NCI-H2081 treated with DMSO at 0.1 percent for 48 hours (cell line): ENCODE results near the gene CHM.
"Not testable (repeated sequence)": the region's sequence is repeated elsewhere in the genome, so short reads cannot be mapped to it uniquely, and the experiment has no call there.

Experiments
- DNase-seq: peaks from one replicate; lab custom pipeline; 2025; lab: John Stamatoyannopoulos, UW

CHM gene

GRCh38 chrX:86047174-86047935 lies at the start of gene CHM:
Gene CHM (minus strand): TSS chrX:86047558. CDS start chrX:86047532, 26 bp downstream.
- DNase-seq = no peak

DNA sequence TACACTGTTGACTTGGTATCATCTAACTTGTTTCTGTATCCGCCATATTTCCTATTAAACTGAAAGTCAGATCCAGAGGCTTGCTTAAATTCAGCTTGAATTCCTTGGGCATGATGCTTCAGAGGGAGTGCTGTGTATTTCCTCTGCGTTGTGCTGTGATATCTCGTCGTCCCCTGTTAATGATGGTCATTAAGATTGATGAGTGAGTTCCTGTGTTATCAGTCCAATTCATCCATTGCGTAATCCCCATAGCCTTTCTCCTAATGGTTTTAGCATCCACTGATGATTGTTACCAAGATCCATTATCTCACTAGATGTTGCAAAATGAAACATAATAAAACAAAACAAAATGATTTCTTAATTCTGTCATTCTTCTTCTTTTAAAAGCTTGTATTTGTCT lies 31.3 kb upstream of the CHM start:
- no peak for DNase-seq

- DNase-seq = no peak
These were observed 19.6 kb upstream of the CHM start for GRCh38 chrX:86066998-86067397.

- DNase-seq = no peak
These were observed 14.0 kb upstream of the CHM start for GRCh38 chrX:86061407-86061806.

GRCh38 chrX:86051741-86052140 lies 4.4 kb upstream of the CHM start:
- DNase-seq = no peak

DNA sequence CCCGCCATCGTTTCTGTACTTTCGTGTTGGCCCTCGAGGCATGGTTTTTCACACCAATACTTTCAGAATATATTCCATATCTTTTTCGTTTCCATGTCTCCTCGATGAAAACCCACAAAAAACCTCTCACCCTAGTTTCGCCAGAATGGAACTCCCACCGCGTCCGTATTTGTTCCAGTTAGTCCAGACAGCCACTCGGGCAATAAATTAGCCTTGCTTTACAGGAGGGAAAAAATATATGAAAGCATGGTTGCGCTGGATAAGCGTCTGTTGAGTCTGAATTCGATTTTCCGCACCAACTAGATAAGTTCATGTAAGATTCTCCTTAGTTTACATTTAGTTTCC lies 550 bp upstream of the CHM start:
- DNase-seq = no peak

DNA sequence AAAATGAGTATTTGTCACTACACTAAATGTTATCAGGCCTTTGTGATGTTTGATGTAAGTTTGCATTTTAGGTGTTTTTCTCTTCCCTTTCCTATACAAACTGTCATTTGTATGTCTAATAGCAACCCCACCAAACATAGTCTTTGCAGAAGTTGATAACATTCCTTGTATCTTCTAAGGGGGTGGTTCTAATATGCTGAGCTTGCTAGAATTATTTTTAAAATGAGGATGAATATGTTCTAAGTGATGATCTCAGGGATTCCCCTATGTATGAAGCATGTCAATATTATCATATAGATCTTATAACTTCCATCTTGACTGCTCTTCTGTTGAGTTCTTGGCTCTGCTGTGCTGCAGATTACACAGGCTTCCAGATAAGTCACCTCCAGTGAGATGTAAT lies 3.1 kb downstream of the CHM start:
- no peak for DNase-seq

DNA sequence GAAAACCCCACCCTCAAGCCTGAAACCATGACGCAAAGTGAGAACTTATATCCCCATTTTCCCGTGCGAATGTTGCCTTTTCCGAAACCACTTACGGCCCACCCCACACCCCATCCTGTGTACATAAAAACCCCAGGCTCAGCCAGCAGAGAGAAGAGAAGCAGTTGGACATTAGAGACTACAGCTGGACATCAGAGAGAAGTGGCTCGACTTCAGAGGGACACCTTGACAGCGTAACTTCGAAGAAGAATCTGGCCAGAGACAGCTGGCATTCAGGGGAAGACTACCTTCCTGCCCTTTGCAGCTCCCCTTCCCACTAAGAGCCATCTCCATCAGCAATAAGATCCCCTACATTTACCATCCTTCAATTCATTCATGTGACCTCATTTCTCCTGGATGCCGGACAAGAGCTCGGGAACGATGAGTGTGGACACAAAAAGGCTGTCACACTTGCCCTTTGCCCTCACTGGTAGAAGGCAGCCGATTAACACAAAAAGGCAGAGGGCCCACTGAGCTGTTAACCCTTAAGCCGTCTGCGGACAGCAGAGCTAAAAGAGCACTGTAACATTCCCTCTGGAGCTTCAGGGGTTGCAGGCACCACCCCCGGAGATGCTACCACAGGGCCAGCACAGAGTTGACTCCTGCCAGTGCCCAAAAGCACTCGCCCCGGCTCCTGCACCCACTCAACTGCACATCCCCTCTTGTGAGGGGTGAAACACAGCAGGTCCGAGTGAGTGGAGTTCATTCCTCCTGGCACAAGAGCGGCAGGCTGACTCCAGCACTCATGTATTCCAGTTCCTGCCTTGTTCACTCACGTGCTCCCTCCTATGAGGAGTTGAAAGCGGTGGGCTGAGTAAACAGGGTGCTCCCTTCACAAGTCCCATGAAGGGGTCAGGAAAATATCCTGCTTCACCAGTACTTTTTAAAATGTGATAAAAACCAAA lies 7.5 kb downstream of the CHM start:
- no peak for DNase-seq

DNA sequence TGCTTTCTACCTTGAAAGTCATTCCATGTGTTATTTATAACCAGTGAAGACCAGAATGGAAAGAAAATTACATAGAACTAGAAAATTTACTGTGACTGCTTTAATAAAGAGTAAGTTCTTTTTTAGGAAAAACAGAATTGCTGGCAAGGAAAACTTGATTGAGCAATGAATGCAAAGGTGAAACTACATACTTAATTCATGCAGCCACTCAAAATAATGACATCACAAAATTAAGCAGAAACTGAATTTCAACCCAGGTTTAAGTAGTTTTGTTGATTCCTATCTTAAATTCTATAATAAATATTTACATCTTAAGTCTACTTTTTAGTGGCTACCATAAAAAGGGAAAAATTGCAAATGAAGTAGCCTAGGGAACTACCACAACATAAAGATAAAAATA lies 14.0 kb downstream of the CHM start:
- DNase-seq = no peak

- DNase-seq = no peak
These were observed 18.7 kb downstream of the CHM start for GRCh38 chrX:86028681-86029080.

DNA sequence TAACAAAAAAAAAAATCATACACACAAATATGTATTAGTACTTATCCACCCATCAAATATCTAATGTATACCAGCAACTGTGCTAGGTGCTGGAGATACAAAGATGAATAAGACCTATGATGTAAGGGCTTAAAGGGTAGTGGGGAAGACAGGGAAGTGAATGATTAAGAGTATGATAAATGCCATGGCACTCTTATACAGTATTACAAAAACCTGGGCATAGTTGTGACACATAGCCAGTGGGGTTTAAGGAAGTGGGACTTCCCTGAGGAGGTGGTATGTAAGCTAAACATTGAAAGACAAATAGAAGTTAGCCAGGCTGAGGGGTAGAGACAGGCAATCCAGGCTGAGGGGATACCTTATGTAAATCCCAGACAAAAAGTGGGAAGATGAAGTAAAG lies 23.5 kb downstream of the CHM start:
- no peak for DNase-seq

GRCh38 chrX:86021652-86022289 lies 25.6 kb downstream of the CHM start:
- no peak for DNase-seq

GRCh38 chrX:86016139-86016538 lies 31.2 kb downstream of the CHM start:
- no peak for DNase-seq

DNA sequence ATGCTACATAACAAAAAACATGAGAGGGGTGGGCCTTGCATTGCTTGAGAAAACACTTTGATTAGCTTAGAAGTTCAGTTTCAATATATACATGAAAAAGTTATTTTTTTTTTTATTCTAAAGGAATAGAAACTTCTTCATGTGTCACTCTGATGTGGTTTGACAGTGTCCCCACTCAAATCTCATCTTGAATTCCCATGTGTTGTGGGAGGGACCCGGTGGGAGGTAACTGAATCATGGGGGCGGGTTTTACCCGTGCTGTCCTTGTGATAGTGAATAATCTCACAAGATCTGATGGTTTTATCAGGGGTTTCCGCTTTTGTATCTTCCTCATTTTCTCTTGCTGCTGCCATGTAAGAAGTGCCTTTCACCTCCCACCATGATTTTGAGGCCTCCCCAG lies 32.4 kb downstream of the CHM start:
- DNase-seq = not testable (repeated sequence)

- no peak for DNase-seq
These were observed 32.9 kb downstream of the CHM start for GRCh38 chrX:86014421-86014820.

DNA sequence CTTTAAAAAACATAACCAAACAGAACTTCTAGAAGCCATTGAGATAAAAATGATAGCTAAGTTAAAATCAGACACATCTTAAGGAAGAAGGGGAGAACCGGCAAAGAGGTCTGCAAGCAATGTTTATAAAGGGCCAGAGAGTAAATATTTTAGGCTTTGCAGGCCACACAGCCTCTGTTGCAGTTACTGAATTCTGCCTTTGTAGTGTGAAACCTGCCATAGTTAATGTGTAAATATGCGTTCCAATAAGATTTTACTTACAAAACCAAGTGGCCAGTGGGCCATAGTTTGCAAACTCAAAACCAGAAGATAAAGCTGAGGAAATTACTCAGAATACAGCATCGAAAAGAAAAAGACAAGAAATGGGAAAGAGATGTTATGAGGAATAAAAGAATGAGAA lies 33.6 kb downstream of the CHM start:
- no peak for DNase-seq

GRCh38 chrX:86012188-86012587 lies 35.2 kb downstream of the CHM start:
- no peak for DNase-seq

- DNase-seq = not testable (repeated sequence)
These were observed 37.6 kb downstream of the CHM start for GRCh38 chrX:86009803-86010202.

DNA sequence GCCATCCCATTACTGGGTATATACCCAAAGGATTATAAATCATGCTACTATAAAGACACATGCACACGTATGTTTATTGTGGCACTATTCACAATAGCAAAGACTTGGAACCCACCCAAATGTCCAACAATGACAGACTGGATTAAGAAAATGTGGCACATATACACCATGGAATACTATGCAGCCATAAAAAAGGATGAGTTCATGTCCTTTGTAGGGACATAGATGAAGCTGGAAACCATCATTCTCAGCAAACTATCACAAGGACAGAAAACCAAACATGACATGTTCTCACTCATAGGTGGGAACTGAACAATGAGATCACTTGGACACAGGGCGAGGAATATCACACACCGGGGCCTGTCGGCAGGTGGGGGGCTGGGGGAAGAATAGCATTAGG lies 39.5 kb downstream of the CHM start:
- not testable (repeated sequence) for DNase-seq

- no peak for DNase-seq
These were observed 45.1 kb downstream of the CHM start for GRCh38 chrX:86002076-86002896.

DNA sequence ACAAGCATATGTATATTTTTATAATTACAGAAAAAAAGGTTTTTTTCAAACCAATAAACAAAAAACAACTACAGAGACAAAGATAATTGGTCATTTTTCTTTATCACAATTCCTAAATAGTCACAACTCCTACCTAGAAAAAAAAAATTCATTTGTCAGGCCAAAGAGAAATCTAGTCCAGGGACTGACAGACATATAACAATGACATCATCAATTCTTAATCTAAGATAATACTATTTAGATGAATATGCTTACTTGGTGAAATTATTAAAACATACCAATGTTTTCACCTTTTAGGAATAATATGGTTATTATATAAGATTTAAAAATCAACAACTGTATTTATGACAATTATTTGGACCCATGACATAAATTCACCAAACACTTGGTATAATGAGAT lies 48.4 kb downstream of the CHM start:
- DNase-seq = no peak

DNA sequence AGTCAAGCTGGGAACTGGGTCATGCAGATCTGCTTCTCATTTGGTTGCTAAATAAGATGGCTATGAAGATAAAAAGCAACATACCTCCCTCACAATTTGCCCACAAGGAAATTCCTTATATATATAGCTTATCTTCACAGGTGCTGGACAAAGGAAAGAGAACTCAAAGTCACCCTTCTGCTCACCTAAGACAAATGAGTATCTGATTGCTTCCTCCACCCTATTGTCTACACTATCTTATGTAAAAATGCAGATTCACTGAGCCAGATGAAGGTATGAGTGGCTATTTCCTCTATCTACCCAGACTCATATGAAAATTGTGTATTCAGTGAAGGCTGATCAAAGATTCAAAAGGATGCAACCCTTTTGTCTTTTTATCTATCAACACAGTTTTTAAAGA lies 50.8 kb downstream of the CHM start:
- DNase-seq = no peak
